Spleen (tissue), 7 donors: ENCODE results near the gene MARCHF10.

ENCODE experiments used
- CTCF ChIP-seq, 11 experiments: fragments of 200-600 bp in 7 of 11; fragments of 450-650 bp in 4 of 11; sonication (generic) in 4 of 11; IDR thresholded peaks in 8 of 11; conservative IDR thresholded peaks in 3 of 11; 1 replicate in 7 of 11; 2 replicates in 4 of 11; pipeline versions ENCODE4 v1.4.0 to v1.8.0; 2016 to 2021; ENCODE audit warnings: antibody characterized with exemption in 11 of 11, inconsistent platforms in 4 of 11, mild to moderate bottlenecking in 1 of 11
- POLR2A ChIP-seq, 3 donors: fragments of 450-650 bp; IDR thresholded peaks; one replicate each; pipeline ENCODE4 v1.5.1; 2017; ENCODE audit warnings: antibody characterized with exemption in 3 of 3, mild to moderate bottlenecking in 1 of 3
- donor health status: DM: no; HTN: no; CAD: no; lungs with moderate emphysema.
- donor health status: DM: no; HTN: no; CAD: no.
- donor health status: DM: no; HTN: no; CAD: no.

DNA sequence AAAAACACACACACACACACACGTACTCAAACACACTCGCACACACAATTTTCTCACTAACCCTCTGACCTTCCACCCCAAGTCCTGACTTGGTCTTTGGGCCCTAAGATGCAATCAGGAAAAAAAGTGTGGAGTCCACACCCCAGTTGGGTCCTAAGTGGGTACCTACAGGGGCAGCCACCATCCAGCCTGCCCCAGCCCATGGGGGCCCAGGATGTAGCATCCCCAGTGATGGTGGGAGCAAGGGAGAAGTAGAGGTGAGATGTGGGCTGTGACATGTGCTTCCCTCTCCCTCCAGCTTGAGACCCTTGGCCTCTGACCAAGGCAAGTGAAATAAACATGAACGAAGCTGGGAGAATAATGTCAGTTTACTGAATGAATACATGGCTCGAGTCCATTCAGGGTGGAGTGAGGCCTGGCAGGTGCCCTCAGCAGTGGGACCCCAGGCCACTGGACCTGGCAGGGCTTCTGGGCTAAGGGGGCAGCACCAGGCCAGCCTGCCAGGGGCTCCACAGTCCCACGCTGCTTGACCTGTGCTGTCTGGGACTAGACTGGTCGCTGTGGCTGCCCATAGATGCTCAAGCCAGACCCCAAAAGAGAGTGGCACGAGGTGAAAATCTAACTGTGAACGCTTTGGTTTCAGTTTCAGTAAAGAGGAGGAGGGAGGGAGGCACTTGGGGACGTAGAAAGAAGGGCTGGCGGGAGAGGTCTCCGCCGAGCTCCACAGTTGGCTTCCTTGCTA is 107.0 kb downstream of the MARCHF10 start:
- TF ChIP-seq CTCF (IDR thresholded peaks at IDR 0.05 in 8 of 11, conservative IDR thresholded peaks at IDR 0.05 in 3 of 11): no peak
- no peak for TF ChIP-seq POLR2A (IDR thresholded peaks at IDR 0.05)
